Activated naive CD4-positive, alpha-beta T cell treated with anti-CD3 and anti-CD28 coated beads, Interleukin-2, amount 50 U/mL, for 24 hours (primary cell): Measurements from ENCODE around the gene TNFRSF17.

Source experiments
- H3K27ac Mint-ChIP-seq: one replicate; pipeline ENCODE4 v1.8.0; 2021; ENCODE audit warnings: mild to moderate bottlenecking, mixed read lengths
- H3K27me3 Mint-ChIP-seq: one replicate; pipeline ENCODE4 v1.8.0; 2021; ENCODE audit warnings: mixed read lengths
- H3K36me3 Mint-ChIP-seq: one replicate; pipeline ENCODE4 v1.8.0; 2021; ENCODE audit warnings: mixed read lengths
- H3K4me1 Mint-ChIP-seq: one replicate; pipeline ENCODE4 v1.8.0; 2021; ENCODE audit warnings: mixed read lengths
- H3K4me3 Mint-ChIP-seq: one replicate; pipeline ENCODE4 v1.8.0; 2021; ENCODE audit warnings: mild to moderate bottlenecking, mixed read lengths
- H3K9me3 Mint-ChIP-seq: one replicate; pipeline ENCODE4 v1.8.0; 2021; ENCODE audit warnings: mixed read lengths

TNFRSF17 gene

DNA sequence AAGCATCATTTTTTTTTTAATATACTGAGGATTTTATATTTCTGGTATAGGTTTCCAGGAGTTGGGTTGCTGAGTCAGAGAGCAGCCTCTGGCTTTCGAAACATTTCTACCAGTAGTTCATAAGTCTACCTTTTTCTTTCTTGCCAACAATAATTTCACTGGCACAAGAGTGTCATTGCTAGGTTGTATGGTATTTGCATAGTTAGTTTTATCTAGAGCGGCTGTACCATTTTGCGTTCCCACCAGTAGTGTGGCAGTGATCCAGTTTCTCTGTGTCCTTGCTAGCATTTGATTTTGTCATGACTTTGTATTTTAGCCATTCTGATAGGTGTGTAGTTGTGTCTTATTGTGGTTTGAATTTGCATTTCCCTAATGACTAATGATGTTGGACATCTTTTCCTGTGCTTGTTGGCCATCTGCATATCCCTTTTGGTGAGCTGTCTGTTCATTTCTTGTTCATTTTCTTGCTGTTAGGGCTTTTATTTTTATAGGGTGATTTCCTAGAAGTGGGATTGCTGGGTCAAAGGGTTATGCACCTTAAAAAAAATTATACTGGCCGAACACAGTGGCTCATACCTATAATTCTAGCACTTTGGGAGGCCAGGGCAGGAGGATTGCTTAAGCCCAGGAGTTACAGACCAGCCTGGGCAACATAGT, 51.4 kb downstream of the TNFRSF17 start:
- Mint-ChIP-seq H3K4me1 (peaks cover 7% of the 10 kb centered on the region), H3K4me3 (no peak overlapping the region), H3K9me3 (no peaks in the 10 kb centered on the region), H3K27me3 (no peaks in the 10 kb centered on the region), H3K27ac (no peak overlapping the region), H3K36me3 (peaks cover 3% of the 10 kb centered on the region)

DNA sequence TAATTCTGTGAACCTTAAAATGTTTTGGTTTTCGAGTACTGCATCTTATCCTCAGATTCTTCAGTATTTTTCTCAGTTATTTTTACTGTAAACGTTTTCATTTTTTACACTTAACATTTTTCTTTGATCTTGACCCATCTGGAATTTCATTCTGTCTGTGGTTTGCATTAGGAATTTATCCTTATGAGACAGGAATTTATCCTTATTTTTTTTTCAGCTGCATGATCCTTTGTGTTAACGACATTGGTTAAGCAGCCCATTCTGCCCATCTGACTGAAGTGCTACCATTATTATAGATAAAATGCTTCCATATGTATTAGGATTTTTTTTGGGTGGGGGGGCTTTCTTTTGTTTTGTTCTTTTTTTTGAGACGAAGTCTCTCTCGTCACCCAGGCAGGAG, 52.5 kb downstream of the TNFRSF17 start:
- Mint-ChIP-seq H3K27me3 (no peaks in the 10 kb centered on the region), H3K9me3 (no peaks in the 10 kb centered on the region), H3K27ac (no peak overlapping the region), H3K4me3 (no peak overlapping the region), H3K4me1 (no peaks in the 10 kb centered on the region), H3K36me3 (peaks cover 3% of the 10 kb centered on the region)
